Astrocyte of the spinal cord (primary cell): ENCODE results near the gene KCNK2.
A peak's percentile ranks its signal among the peaks of the same experiment; 100 is the strongest.

Experiments
- DNase-seq: peaks from one replicate; pipeline ENCODE4 v3.0.0; 2011; ENCODE audit warnings: low read depth, low spot score
- H3K4me3 ChIP-seq: 2 replicates; pipeline ENCODE4 v1.5.1; 2011; ENCODE audit warnings: low read depth, mild to moderate bottlenecking, low read length, moderate library complexity
- CTCF ChIP-seq: IDR thresholded peaks from 2 replicates; pipeline ENCODE4 v1.5.1; 2012; ENCODE audit warnings: low read depth, mild to moderate bottlenecking, low read length, inconsistent platforms
- in situ Hi-C: cut with HindIII; loops from 2 replicates; pipeline ENCODE4 v1.10.0; 2017; ENCODE audit warnings: low sequenced_read_pairs

The KCNK2 gene

GRCh38 chr1:215052256-215053015, 30.1 kb upstream of the KCNK2 start:
- TF ChIP-seq CTCF: no peak
- DNase-seq: peak; percentile 30
- in situ Hi-C loops: no loop called here
- no peak overlapping the region for H3K4me3 ChIP-seq

- in situ Hi-C loops: no loop called here
- no peak overlapping the region for H3K4me3 ChIP-seq
- TF ChIP-seq CTCF: no peak
- DNase-seq: no peak
Observed at GRCh38 chr1:215054266-215054665, 28.3 kb upstream of the KCNK2 start.

- in situ Hi-C loops: no loop called here
- no peak overlapping the region for H3K4me3 ChIP-seq
- TF ChIP-seq CTCF: no peak
- DNase-seq: no peak
Observed at GRCh38 chr1:215055281-215055935, 27.1 kb upstream of the KCNK2 start.

GRCh38 chr1:215056584-215056983, 26.0 kb upstream of the KCNK2 start:
- no peak for TF ChIP-seq CTCF
- in situ Hi-C loops: no loop called here
- no peak overlapping the region for H3K4me3 ChIP-seq
- peak; percentile 55 for DNase-seq

GRCh38 chr1:215059947-215060346, 22.6 kb upstream of the KCNK2 start:
- no peak for TF ChIP-seq CTCF
- no peak overlapping the region for H3K4me3 ChIP-seq
- in situ Hi-C loops: no loop called here
- DNase-seq: no peak

- in situ Hi-C loops: no loop called here
- TF ChIP-seq CTCF: no peak
- H3K4me3 ChIP-seq: no peak overlapping the region
- DNase-seq: no peak
Observed at GRCh38 chr1:215064327-215064726, 18.2 kb upstream of the KCNK2 start.
